HCT116 (cell line): ENCODE measurements around the gene MAP4K2.

ENCODE experiments used
- CTCF ChIP-seq, 3 experiments: fragments of 200-600 bp in 1 of 3; sonication (generic) in 1 of 3; IDR thresholded peaks in 2 of 3; conservative IDR thresholded peaks in 1 of 3; 2 replicates each; pipeline ENCODE4 v1.5.1; 2012 to 2017; ENCODE audit warnings: low read depth in 2 of 3, low read length in 2 of 3, antibody characterized with exemption in 1 of 3, borderline replicate concordance in 1 of 3, control low read depth in 1 of 3, mild to moderate bottlenecking in 1 of 3, mixed read lengths in 1 of 3, mixed run types in 1 of 3, moderate library complexity in 1 of 3; ENCODE audit not compliant: insufficient read depth in 1 of 3
- MAX ChIP-seq: IDR thresholded peaks from 2 replicates; pipeline ENCODE4 v1.6.1; 2012
- RAD21 ChIP-seq: IDR thresholded peaks from 2 replicates; pipeline ENCODE4 v1.6.1; 2012; ENCODE audit warnings: low read depth, mild to moderate bottlenecking
- ZNF274 ChIP-seq: fragments of 200-500 bp; sonication (Bioruptor generic); IDR thresholded peaks from 2 replicates; pipeline ENCODE4 v1.6.1; 2014; ENCODE audit warnings: mild to moderate bottlenecking, low read depth, low read length, inconsistent platforms

- no peak for TF ChIP-seq CTCF (IDR thresholded peaks at IDR 0.05 in 2 of 3, conservative IDR thresholded peaks at IDR 0.05 in 1 of 3; ENCODE audit: borderline replicate concordance in 1 of 3, insufficient read depth in 1 of 3, low read depth in 2 of 3, low read length in 2 of 3)
- TF ChIP-seq MAX: no peak
- no peak for TF ChIP-seq RAD21
- TF ChIP-seq ZNF274: no peak
These were observed 14.4 kb downstream of the MAP4K2 start for GRCh38 chr11:64788321-64789215.
